Stimulated activated naive B cell treated with anti-CD40 and anti-IgM and Interleukin-4, amounts not matched to agents 10 μg/mL and 1 μg/mL and 100 μg/mL, for 72 hours (primary cell): Measurements from ENCODE around the gene DENND2A.
"Not testable (repeated sequence)": the region's sequence is repeated elsewhere in the genome, so short reads cannot be mapped to it uniquely, and the experiment has no call there.

Experiments
- ATAC-seq, 2 donors: fragments of 150-1000 bp; cut with Tn5 transposase; replicated peaks; 2 replicates each; pipeline ENCODE4 v1.10.0; 2021; ENCODE audit warnings: moderate library complexity in 1 of 2
- DNase-seq: peaks from one replicate; pipeline ENCODE4 v3.0.0; 2021
- H3K27ac Mint-ChIP-seq: one replicate; pipeline ENCODE4 v1.8.0; 2022; ENCODE audit warnings: mild to moderate bottlenecking, mixed read lengths
- H3K27me3 Mint-ChIP-seq, 2 donors: one replicate each; pipeline ENCODE4 v1.8.0; 2022; ENCODE audit warnings: mixed read lengths in 2 of 2
- H3K36me3 Mint-ChIP-seq, 2 donors: one replicate each; pipeline ENCODE4 v1.8.0; 2022; ENCODE audit warnings: mixed read lengths in 2 of 2, mild to moderate bottlenecking in 1 of 2
- H3K4me1 Mint-ChIP-seq, 2 donors: one replicate each; pipeline ENCODE4 v1.8.0; 2022; ENCODE audit warnings: mixed read lengths in 2 of 2, mild to moderate bottlenecking in 1 of 2
- H3K4me3 Mint-ChIP-seq, 2 donors: one replicate each; pipeline ENCODE4 v1.8.0; 2022; ENCODE audit warnings: mild to moderate bottlenecking in 2 of 2, mixed read lengths in 2 of 2, moderate library complexity in 1 of 2
- H3K9me3 Mint-ChIP-seq, 2 donors: one replicate each; pipeline ENCODE4 v1.8.0; 2022; ENCODE audit warnings: mixed read lengths in 2 of 2, mild to moderate bottlenecking in 1 of 2

The DENND2A gene

GRCh38 chr7:140537750-140538482 lies 102.7 kb downstream of the DENND2A start:
- H3K27ac Mint-ChIP-seq = peak overlapping the region; percentile 89
- DNase-seq = no peak
- ATAC-seq = peak; percentile 80 to 93
- no peaks in the 10 kb centered on the region for H3K36me3 Mint-ChIP-seq
- peaks cover 16 to 27% of the 10 kb centered on the region in 2 donors for H3K27me3 Mint-ChIP-seq
- H3K4me1 Mint-ChIP-seq = peaks cover 15 to 26% of the 10 kb centered on the region in 2 donors
- H3K4me3 Mint-ChIP-seq = peak overlapping the region in 1 of 2 donors; percentile 36
- no peaks in the 10 kb centered on the region for H3K9me3 Mint-ChIP-seq

GRCh38 chr7:140534743-140535142 lies 105.9 kb downstream of the DENND2A start:
- DNase-seq (no peak), ATAC-seq (no peak)
- Mint-ChIP-seq H3K27me3 (peaks cover 12 to 15% of the 10 kb centered on the region in 2 donors), H3K4me1 (peaks cover 10 to 16% of the 10 kb centered on the region in 2 donors), H3K4me3 (no peak overlapping the region), H3K9me3 (no peaks in the 10 kb centered on the region), H3K36me3 (no peaks in the 10 kb centered on the region), H3K27ac (no peak overlapping the region)

- Mint-ChIP-seq H3K27me3 (peaks cover 13 to 15% of the 10 kb centered on the region in 2 donors), H3K4me1 (peaks cover 10 to 16% of the 10 kb centered on the region in 2 donors), H3K27ac (no peak overlapping the region), H3K4me3 (no peak overlapping the region), H3K36me3 (no peaks in the 10 kb centered on the region), H3K9me3 (no peaks in the 10 kb centered on the region)
- no peak for DNase-seq
- no peak for ATAC-seq
Observed at GRCh38 chr7:140533394-140533872, 107.2 kb downstream of the DENND2A start.

- not testable (repeated sequence) for DNase-seq, ATAC-seq, H3K9me3 Mint-ChIP-seq, H3K4me3 Mint-ChIP-seq, H3K36me3 Mint-ChIP-seq, H3K4me1 Mint-ChIP-seq, H3K27ac Mint-ChIP-seq
- H3K27me3 Mint-ChIP-seq = peaks cover 27 to 34% of the 10 kb centered on the region in 2 donors
Observed at GRCh38 chr7:140529428-140529827, 111.2 kb downstream of the DENND2A start.

- Mint-ChIP-seq H3K9me3 (no peaks in the 10 kb centered on the region), H3K27me3 (peaks cover 16 to 28% of the 10 kb centered on the region in 2 donors), H3K36me3 (no peaks in the 10 kb centered on the region), H3K27ac (no peak overlapping the region), H3K4me1 (peaks cover 0 to 7% of the 10 kb centered on the region in 2 donors), H3K4me3 (no peak overlapping the region)
- ATAC-seq (no peak), DNase-seq (no peak)
Observed at GRCh38 chr7:140526787-140527664, 113.6 kb downstream of the DENND2A start.

- no peak overlapping the region for H3K27ac Mint-ChIP-seq
- no peaks in the 10 kb centered on the region for H3K9me3 Mint-ChIP-seq
- H3K4me3 Mint-ChIP-seq = no peak overlapping the region
- peaks cover 16 to 22% of the 10 kb centered on the region in 2 donors for H3K27me3 Mint-ChIP-seq
- ATAC-seq (no peak), DNase-seq (no peak)
- peaks cover 0 to 7% of the 10 kb centered on the region in 2 donors for H3K4me1 Mint-ChIP-seq
- no peaks in the 10 kb centered on the region for H3K36me3 Mint-ChIP-seq
Observed at GRCh38 chr7:140526214-140526613, 114.4 kb downstream of the DENND2A start.

GRCh38 chr7:140525743-140526142 lies 114.9 kb downstream of the DENND2A start:
- peaks cover 16 to 19% of the 10 kb centered on the region in 2 donors for H3K27me3 Mint-ChIP-seq
- peaks cover 0 to 7% of the 10 kb centered on the region in 2 donors for H3K4me1 Mint-ChIP-seq
- no peak overlapping the region for H3K4me3 Mint-ChIP-seq
- ATAC-seq (no peak), DNase-seq (no peak)
- no peaks in the 10 kb centered on the region for H3K9me3 Mint-ChIP-seq
- H3K27ac Mint-ChIP-seq = no peak overlapping the region
- H3K36me3 Mint-ChIP-seq = no peaks in the 10 kb centered on the region

- H3K27ac Mint-ChIP-seq = no peak overlapping the region
- no peak overlapping the region for H3K4me3 Mint-ChIP-seq
- no peaks in the 10 kb centered on the region for H3K36me3 Mint-ChIP-seq
- ATAC-seq (no peak), DNase-seq (no peak)
- H3K27me3 Mint-ChIP-seq = peaks cover 13% of the 10 kb centered on the region in 2 donors
- peaks cover 6 to 12% of the 10 kb centered on the region in 2 donors for H3K4me1 Mint-ChIP-seq
- no peaks in the 10 kb centered on the region for H3K9me3 Mint-ChIP-seq
Observed at GRCh38 chr7:140521421-140521820, 119.2 kb downstream of the DENND2A start.

GRCh38 chr7:140519007-140519399 lies 121.6 kb downstream of the DENND2A start:
- Mint-ChIP-seq H3K36me3 (no peaks in the 10 kb centered on the region), H3K4me3 (no peak overlapping the region), H3K9me3 (no peaks in the 10 kb centered on the region), H3K27me3 (peaks cover 16 to 20% of the 10 kb centered on the region in 2 donors), H3K4me1 (peaks cover 6 to 7% of the 10 kb centered on the region in 2 donors), H3K27ac (no peak overlapping the region)
- ATAC-seq = no peak
- DNase-seq = no peak

- Mint-ChIP-seq H3K27me3 (peaks cover 16 to 20% of the 10 kb centered on the region in 2 donors), H3K4me1 (peaks cover 5 to 6% of the 10 kb centered on the region in 2 donors), H3K4me3 (no peak overlapping the region), H3K9me3 (no peaks in the 10 kb centered on the region), H3K36me3 (no peaks in the 10 kb centered on the region), H3K27ac (no peak overlapping the region)
- no peak for DNase-seq
- no peak for ATAC-seq
Observed at GRCh38 chr7:140518370-140519006, 122.1 kb downstream of the DENND2A start.

GRCh38 chr7:140517546-140518369 lies 122.9 kb downstream of the DENND2A start:
- H3K27ac Mint-ChIP-seq = no peak overlapping the region

GRCh38 chr7:140512317-140513000 lies 128.2 kb downstream of the DENND2A start:
- Mint-ChIP-seq H3K4me1 (no peaks in the 10 kb centered on the region), H3K27ac (no peak overlapping the region), H3K27me3 (peaks cover 7 to 8% of the 10 kb centered on the region in 2 donors), H3K4me3 (no peak overlapping the region), H3K9me3 (no peaks in the 10 kb centered on the region), H3K36me3 (no peaks in the 10 kb centered on the region)
- DNase-seq (no peak), ATAC-seq (no peak)

More at GRCh38 chr7:140517546-140518369, 122.9 kb downstream of the DENND2A start:
- Mint-ChIP-seq H3K36me3 (no peaks in the 10 kb centered on the region), H3K4me3 (peak overlapping the region; percentile 47 to 73), H3K4me1 (peaks cover 5 to 6% of the 10 kb centered on the region in 2 donors), H3K9me3 (no peaks in the 10 kb centered on the region), H3K27me3 (peaks cover 16 to 20% of the 10 kb centered on the region in 2 donors)
- ATAC-seq = peak; percentile 77 to 88
- DNase-seq = peak; percentile 52

- H3K36me3 Mint-ChIP-seq = no peaks in the 10 kb centered on the region
- peaks cover 3 to 6% of the 10 kb centered on the region in 2 donors for H3K27me3 Mint-ChIP-seq
- ATAC-seq (no peak), DNase-seq (no peak)
- H3K27ac Mint-ChIP-seq = no peak overlapping the region
- no peaks in the 10 kb centered on the region for H3K4me1 Mint-ChIP-seq
- no peaks in the 10 kb centered on the region for H3K9me3 Mint-ChIP-seq
- H3K4me3 Mint-ChIP-seq = no peak overlapping the region
Observed at GRCh38 chr7:140509789-140510188, 130.8 kb downstream of the DENND2A start.
